Amygdala (tissue), 56 donors: Measurements from ENCODE around the gene PRM3.

Experiments used
- DNase-seq, 56 donors: peaks; one replicate each; lab custom pipeline; 2025; lab: John Stamatoyannopoulos, UW

The PRM3 gene, protein sequence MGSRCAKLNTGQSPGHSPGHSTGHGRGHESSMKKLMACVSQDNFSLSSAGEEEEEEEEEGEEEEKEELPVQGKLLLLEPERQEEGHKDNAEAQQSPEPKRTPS

DNA sequence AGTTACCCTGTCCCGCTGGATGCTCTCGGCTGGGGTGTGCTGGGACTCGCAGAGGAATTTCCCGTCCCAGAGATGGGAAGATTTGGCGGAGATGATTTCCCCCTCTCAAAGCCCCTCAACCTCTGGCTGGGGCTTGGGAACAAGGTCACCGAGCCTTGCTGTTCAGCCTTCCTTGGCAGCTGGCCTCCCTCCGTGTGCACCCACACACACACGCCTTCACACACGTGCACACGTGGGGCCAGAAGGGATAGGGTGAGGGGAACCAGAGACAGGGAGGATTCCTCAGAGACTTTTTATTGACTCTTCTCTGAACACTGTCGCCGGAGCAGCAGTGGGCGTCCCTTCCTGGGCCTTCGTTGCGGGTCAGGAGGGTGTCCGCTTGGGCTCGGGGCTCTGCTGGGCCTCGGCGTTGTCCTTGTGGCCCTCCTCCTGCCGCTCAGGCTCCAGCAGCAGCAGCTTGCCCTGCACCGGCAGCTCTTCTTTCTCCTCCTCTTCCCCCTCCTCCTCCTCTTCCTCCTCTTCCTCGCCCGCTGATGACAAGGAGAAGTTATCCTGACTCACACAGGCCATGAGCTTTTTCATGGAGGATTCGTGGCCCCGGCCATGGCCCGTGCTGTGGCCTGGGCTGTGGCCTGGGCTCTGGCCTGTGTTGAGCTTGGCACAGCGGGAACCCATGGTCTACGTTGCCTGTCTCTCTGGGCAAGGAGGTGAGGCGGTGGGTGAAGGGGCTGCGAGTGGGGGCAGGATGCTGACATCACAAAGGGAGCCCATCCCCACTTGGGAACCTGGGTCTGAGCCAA lies at the start of gene PRM3:
Gene PRM3 (minus strand): TSS at position 709 of the 800 bp plus-strand sequence. CDS start 34 bp downstream, at position 675.
- DNase-seq: no peak

GRCh38 chr16:11322823-11323222 lies 49.4 kb upstream of the PRM3 start:
- no peak for DNase-seq

GRCh38 chr16:11321662-11322061 lies 48.2 kb upstream of the PRM3 start:
- DNase-seq: no peak

DNA sequence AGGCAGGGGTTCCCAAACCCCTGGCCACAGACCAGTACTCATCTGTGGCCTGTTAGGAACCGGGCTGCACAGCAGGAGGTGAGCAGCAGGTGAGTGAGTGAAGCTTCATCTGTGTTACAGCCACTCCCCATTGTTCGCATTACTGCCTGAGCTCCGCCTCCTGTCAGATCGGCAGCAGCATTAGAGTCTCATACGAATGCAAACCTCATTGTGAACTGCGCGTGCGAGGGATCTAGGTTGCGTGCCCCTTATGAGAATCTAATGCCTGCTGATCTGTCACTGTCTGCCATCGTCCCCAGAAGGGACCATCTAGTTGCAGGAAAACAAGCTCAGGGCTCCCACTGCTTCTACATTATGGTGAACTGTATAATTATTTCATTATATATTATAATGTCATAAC lies 46.7 kb upstream of the PRM3 start:
- DNase-seq: no peak

DNA sequence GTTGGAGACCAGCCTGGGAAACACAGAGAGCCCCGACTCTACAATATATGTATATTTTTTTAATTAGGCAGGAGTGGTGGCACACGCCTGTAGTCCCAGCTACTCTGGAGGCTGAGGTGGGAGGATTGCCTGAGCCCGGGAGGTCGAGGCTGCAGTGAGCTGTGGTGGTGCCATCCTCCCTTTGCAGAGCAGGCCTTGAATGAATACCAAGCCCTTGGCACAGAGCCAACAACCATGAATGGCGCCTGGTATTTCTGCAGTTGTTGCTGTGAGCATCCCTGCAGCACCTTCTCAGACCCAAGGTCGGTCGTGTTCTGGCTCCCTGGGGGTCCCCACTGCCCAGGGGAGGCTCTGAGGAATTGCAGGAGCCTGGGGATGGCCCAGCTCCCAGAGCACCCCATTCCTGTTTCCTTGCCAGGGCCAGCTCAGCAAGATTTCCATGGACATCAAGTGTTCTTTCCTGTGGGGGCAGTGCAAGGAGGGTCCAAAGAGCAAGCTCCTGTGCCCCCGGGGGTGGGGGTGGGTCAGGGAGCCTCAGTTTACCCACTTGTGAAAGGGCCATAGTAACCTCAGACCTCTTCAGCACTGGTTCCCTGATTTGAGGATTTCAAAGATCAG lies 46.2 kb upstream of the PRM3 start:
- DNase-seq: peak in 3 of 56 donors; percentile 5 to 39 (median 8)

- DNase-seq: no peak
These were observed 45.4 kb upstream of the PRM3 start for GRCh38 chr16:11318817-11319216.

DNA sequence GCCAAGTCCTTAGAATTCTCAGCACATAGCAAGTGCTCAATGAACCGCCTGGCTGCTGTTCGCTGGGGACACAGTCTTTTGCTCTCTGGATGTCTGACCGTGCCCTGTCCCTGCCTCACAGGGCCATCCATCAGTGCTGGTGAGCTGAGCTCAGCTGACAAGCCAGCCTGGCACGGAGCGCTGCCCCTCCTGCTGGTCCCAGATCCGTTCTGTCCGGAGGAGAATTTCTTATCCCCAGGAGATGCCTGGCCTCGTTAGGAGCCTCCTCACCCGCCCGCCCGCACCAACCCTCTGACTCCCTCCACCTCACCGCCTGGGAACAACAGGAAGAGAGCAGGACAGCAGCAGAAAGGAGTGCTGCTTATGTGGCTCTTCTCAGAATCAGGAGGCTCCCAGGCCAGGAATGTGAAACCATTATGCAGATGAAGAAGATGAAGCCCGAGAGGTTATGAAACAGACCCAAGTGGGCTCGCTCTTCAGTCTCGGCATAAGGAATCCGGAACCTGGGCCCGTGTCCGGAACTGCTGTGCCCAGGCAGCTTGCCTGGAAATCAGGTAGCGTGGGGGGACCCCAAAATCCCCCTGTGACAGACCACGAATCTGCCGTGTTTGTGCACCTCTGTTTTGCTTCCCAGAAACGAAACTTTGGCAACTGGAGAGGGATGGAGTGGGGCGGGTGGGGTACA lies 43.0 kb upstream of the PRM3 start:
- no peak for DNase-seq

DNA sequence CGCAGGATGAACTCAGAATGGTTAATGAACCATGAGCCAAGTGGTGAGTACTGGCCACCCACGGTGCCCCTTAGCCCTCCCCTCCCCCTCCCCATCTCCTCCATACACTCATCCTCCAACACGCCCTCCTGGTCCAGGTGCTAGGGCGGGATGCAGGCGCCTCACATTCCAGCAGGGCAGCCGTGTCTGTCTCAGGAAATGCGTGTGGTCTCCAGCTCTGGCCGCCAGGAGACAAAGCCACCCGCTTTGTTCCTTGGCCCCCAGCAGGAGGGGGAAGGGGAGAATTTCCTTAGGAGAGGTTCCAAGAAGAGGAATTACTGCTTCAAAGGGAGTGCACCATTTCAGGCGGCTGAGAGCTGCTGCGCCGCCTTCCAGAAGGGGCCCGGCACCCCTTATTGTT lies 42.1 kb upstream of the PRM3 start:
- no peak for DNase-seq

DNA sequence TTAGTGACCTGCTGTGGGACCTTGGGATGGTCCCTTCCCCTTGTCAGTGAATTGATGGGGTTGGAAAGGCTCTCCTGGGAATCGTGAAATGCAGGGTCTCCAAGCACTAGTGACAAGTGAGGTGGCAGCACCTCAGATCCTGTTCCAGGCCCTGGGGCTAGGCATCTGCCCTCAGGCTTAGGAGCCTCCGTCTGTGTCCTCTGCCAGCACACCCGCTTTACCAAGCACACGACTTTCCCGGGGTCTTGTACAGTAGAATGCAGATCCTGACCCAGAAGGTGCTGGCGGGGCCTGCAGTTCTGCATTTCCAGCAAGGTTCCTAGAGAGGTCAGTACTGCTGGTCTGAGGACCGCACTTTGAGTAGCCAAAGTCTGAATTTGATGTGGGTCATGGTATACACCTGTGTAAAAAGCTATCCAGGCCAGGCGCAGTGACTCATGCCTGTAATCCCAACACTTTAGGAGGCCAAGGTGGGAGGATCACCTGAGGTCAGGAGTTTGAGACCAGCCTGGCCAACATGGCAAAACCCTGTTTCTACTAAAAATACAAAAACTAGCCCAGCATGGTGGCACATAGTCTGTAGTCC lies 41.0 kb upstream of the PRM3 start:
- DNase-seq: no peak

DNA sequence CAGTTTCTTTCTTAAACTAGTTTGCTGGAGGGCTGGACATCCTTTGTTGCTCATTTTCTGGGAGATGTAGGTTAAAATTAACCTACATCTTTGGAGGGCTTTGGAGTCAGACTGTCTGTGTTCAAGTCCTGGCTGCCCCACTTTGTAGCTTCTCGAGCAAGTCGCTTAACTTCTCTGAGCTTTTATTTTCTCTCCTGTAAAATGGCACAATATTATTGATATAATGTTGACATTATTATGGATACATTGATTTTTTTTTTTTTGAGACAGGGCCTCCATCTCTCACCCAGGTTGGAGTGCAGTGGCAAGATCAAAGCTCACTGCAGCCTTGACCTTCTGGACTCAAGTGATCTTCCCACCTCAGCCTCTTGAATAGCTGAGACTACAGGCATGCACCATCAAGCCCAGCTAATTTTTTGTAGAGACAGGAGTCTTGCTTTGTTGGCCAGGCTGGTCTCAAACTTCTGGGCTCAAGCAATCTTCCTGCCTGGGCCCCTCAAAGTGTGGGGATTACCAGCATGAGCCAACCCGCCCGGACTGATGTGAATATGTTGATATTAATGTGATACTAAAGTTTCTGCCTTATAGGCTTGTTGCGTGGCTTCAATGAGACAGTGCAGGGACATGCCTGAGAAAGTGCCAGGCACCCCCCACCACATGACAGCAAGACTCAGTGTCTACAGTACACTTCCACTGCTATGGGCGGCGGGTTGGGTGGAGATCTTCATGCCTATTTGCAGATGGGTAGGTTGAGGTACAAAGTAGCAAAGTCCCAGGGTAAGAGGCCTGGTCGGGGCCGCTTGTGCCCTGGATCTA lies 40.3 kb upstream of the PRM3 start:
- DNase-seq: no peak

GRCh38 chr16:11312718-11313492 lies 39.5 kb upstream of the PRM3 start:
- no peak for DNase-seq

- DNase-seq: no peak
These were observed 37.6 kb upstream of the PRM3 start for GRCh38 chr16:11310997-11311561.

GRCh38 chr16:11310634-11310977 lies 37.2 kb upstream of the PRM3 start:
- DNase-seq: no peak

DNA sequence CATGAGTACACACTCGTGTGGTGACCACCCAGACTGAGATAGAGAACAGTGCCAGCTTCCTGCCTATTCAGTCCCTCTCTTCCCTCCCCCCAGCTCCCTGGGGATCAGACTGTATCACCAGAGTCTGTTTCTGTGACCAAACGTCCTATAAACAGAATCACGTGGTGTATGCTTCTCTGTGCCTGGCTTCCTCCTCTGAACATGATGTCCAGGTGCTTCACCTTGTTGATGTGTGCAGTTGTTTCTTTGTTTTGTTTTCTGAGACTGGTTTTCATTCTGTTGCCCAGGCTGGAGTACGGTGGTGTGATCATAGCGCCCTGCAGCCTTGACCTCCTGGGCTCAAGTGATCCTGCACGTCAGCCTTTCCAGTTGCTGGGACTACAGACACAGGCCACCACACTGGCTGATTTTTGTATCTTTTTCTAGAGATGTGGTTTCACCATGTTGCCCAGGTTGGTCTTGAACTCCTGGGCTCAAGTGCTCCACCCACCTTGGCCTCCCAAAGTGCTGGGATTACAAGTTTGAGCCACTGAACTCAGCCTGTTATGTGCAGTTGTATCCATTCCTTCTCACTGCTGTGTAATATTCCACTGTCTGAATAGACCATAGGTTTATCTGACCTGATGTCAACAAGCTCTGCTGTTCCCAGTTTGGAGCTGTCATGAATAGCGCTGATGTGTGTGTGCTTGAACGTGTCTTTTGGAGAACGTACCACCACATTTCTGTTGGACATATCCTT lies 36.6 kb upstream of the PRM3 start:
- no peak for DNase-seq

GRCh38 chr16:11308493-11309283 lies 35.3 kb upstream of the PRM3 start:
- DNase-seq: no peak

DNA sequence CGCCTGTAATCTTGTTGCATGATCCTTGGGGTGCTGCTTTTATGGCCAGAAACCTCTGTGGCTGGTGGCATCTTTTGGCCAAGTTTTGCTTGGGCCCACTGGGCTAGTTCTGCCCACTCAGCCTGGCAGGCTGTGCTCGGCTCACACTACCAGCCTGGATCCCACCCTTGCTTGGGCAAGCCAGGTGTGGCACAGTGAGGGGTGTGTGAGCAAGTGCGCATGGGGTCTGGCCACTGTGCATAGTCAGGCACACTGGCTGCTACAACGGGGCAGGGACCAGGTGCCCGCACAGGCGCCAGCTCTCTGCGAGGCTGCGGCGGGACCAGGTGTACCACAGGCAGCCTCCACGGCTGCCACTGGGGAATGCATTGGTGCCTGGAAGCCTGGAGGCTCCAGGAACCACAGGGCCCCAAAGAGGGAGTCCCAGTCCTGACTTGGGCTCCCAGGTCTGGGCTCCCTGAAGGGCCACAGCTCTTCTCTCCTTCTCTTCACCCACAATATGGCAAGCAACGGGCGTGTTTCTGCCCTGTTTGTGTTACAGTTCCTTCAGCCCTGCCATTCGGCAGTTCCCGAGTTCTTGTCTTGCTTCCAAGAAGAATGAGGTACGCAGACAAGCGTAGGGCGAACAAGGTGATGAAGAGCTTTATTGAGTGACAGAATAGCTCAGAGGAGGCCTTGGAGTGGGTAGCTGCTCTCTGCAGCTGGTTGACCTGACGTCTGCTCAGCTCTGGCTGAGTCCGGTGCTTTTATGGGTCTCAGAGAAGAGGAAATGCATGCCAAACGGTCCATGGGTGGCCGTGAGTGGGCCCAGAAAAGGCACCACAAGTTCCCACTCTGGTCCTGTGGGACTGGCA lies 34.4 kb upstream of the PRM3 start:
- no peak for DNase-seq
